ENCODE measurements around the gene MRPL32.

- TF ChIP-seq, protein P1, sequence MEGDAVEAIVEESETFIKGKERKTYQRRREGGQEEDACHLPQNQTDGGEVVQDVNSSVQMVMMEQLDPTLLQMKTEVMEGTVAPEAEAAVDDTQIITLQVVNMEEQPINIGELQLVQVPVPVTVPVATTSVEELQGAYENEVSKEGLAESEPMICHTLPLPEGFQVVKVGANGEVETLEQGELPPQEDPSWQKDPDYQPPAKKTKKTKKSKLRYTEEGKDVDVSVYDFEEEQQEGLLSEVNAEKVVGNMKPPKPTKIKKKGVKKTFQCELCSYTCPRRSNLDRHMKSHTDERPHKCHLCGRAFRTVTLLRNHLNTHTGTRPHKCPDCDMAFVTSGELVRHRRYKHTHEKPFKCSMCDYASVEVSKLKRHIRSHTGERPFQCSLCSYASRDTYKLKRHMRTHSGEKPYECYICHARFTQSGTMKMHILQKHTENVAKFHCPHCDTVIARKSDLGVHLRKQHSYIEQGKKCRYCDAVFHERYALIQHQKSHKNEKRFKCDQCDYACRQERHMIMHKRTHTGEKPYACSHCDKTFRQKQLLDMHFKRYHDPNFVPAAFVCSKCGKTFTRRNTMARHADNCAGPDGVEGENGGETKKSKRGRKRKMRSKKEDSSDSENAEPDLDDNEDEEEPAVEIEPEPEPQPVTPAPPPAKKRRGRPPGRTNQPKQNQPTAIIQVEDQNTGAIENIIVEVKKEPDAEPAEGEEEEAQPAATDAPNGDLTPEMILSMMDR (IDR thresholded peaks at IDR 0.05), result no peak
- no peak for TF ChIP-seq POLR2AphosphoS5 (IDR thresholded peaks at IDR 0.05)
Observed at GRCh38 chr7:42910306-42910705, 21.9 kb upstream of the MRPL32 start.
